ENCODE measurements around the gene TTBK2.

DNA sequence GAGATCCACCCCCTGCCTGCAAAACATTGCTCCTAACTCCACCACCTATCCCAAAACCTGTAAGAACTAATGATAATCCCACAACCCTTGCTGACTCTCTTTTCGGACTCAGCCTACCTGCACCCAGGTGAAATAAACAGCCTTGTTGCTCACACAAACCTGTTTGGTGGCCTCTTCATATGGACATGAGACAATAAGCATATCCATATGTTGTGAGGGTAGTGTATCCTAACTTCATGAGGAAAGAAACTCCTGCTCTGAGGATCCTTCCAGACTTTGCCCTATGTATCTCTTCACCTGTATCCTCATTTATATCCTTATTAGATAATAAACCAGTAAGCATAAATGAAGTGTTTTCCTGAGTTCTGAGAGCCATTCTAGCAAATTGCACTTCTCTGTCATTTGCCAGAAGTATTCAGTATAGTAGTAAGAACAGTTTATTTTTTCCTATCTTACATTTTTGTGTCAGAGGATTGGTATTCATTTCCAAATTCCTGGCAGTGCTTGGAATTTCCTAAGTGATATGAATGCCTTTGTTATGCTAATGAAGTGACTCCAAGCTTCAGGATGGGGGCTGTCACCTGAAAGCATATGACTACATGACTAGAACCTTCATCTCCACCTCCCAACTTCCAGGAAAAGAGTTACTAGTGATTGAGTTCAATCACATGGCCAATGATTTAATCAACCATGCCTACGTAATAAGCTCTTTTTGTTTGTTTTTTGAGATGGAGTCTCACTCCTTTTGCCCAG, 30.2 kb downstream of the TTBK2 start:
- TF ChIP-seq, protein P1, sequence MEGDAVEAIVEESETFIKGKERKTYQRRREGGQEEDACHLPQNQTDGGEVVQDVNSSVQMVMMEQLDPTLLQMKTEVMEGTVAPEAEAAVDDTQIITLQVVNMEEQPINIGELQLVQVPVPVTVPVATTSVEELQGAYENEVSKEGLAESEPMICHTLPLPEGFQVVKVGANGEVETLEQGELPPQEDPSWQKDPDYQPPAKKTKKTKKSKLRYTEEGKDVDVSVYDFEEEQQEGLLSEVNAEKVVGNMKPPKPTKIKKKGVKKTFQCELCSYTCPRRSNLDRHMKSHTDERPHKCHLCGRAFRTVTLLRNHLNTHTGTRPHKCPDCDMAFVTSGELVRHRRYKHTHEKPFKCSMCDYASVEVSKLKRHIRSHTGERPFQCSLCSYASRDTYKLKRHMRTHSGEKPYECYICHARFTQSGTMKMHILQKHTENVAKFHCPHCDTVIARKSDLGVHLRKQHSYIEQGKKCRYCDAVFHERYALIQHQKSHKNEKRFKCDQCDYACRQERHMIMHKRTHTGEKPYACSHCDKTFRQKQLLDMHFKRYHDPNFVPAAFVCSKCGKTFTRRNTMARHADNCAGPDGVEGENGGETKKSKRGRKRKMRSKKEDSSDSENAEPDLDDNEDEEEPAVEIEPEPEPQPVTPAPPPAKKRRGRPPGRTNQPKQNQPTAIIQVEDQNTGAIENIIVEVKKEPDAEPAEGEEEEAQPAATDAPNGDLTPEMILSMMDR (IDR thresholded peaks at IDR 0.05), result no peak
- no peak for TF ChIP-seq POLR2AphosphoS5 (IDR thresholded peaks at IDR 0.05; ENCODE audit: low read depth, low read length)
- no peak for TF ChIP-seq REST (IDR thresholded peaks at IDR 0.05; ENCODE audit: insufficient read depth in 1 of 2, low read depth in 2 of 2, low read length in 1 of 2)
- TF ChIP-seq SIN3A (IDR thresholded peaks at IDR 0.05; ENCODE audit: borderline replicate concordance, insufficient read depth, low read depth, low read length), result no peak
- TF ChIP-seq TCF7L2 (IDR thresholded peaks at IDR 0.05; ENCODE audit: low read depth, low read length), result no peak

Data from Panc1 (cell line).